Hematopoietic multipotent progenitor cell (in vitro differentiated cells): Measurements from ENCODE around the gene POLR2F. TPM values are rescaled to one million over a fixed set of nuclear protein-coding genes. Genes with fewer than 3 reads are reported as not detected.

ENCODE experiments used
- DNase-seq, 3 donors: peaks; one replicate each; pipeline ENCODE4 v3.0.0-alpha.2; 2011 to 2015; ENCODE audit warnings: low read depth in 2 of 3, low spot score in 2 of 3
- total RNA-seq: library from RNA; depleted of rRNA; stranded (reverse); fragments of >200 nt; gene quantifications from one replicate; pipeline ENCODE4 v1.2.3, GENCODE V29; 2012

The POLR2F gene
- total RNA-seq, 1 donor = 30.7 TPM

DNA sequence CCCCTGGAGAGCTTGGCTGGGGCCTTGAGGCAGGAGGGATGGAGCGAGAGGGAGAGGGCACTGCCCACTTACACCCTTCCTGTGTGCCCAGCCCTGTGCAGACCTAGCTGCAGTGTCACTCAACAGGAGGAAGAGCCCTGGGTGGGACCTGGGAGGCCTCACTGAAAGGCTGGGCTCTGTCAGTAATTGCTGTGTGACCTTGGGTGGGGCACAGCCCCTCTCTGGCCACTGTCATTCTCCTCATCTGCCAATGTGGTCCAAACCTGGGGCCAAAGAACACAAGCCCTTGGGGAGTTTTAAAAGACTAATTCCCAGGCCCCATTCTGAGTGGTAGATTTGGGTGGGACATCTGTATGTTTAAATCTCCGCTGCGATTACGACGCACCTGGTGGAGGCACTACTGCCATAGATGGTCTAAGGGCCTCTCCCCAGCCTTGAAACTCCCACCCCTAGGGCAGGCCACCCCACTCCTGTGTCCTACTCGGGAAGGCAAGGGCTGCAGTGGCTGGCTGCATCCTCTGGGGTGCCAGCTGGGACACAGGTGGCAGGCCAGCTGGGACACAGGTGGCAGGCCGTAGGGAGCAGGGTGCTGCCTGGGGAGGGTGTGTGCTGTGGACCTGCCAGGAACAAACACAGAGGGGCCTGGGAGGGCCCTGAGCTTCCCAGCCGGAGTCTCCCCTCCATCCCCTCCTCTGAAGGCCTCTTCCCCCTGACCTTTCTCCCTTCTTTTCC, 43.2 kb downstream of the POLR2F start:
- DNase-seq = peak in 1 of 3 donors; percentile 22

DNA sequence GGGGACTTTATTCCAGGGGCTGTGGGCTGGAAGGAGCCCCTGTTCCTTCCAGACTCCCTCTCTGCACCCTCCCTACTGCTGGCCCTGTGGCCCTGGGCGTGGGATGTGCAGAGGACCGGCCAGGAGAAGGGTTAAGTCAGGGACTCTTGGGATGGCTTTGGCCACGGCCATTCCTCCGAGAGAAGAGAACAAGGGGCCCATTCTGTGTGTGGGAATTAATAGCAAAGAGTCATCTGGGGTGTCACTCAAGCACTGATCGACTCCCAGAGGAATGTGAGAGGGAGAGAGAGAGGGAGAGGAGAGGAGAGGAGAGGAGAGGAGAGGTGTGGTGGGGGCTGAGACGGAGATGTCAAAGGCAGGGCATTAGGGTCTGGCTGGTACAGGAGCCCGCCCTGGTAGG, 45.0 kb downstream of the POLR2F start:
- DNase-seq = no peak

DNA sequence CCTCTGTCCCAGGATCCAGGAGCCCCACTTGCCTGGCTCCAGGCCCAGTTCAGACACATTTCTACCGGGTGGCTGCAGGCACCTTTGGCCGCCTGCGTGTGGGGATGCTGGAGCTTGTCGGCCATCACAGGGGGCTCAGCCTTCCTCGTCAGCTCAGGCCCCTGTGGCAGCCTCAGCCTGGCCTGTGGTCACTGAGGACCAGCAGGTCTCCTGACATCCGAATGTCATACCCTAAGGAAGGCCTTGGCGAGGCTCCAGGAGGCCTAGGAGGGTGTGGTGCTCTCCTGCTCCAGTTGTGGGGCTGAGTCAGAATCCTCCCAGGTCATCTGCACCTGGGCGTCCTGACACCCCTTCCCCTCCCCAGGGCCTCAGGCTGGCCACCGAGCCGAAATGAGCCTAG, 45.7 kb downstream of the POLR2F start:
- DNase-seq = no peak

DNA sequence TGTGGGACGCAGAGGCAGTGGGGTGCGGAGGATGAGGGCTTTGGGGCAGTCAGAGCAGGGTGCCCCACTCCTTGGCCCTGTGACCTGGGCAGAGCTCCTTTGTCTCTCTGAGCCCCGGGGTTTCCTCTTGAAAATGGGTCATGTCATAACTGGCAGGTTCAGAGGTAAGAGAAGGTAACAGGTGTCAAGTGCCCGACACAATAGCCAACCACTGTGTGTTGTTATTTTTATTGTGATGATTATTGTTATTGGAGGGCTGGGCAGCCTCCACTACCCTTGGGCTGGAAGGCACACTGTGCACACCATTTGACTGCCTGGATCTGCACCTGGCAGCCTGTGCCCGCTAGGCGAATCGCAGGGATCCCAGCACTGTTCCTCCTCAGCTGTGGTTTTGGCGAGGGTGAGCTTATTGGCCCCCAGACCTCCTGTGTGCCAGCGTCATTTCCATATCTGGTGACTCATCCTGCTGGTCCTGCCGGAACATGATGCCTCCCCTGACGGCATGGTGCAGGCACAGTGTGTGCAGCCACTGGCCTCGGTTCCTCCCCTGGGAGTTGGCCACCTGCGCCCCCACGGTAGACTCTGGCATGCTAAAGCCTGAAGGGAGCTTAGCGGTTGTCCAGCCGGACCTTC, 46.3 kb downstream of the POLR2F start:
- DNase-seq = peak in 2 of 3 donors; percentile 73 to 81

DNA sequence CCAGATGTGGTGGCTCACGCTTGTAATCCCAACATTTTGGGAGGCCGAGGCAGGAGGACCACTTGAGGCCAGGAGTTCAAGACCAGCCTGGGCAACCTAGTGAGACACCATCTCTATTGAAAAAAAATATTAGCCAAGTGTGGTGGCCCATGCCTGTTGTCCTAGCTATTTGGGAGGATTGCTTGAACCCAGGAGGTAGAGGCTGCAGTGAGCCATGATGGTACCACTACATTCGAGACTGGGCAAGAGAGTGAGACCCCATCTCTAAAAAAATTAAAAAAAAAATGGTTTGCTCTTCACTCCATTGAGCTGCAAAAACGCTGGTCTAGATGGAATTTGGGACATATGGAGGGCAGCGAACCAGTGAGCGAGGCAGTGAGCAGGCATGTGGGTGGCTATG, 52.4 kb downstream of the POLR2F start:
- no peak for DNase-seq

DNA sequence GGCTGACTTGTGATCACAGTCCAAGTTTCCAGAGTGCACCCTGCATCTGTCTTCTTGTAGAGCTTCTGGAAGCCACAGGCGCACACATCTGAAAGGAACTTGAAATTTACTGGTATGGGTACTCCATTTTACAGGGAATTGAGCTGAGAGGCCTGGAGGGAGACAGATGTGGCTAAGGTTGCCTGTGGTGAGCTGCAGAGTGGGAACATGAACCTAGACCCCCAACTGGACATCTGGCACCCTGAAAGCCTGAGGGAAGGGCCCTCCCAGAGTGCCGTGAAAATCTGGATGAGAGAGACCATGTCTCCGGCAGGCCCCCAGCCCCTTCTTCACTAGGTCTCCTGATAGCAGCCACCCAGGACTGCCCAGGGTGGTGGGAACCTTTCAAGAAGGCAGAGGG, 53.4 kb downstream of the POLR2F start:
- no peak for DNase-seq

DNA sequence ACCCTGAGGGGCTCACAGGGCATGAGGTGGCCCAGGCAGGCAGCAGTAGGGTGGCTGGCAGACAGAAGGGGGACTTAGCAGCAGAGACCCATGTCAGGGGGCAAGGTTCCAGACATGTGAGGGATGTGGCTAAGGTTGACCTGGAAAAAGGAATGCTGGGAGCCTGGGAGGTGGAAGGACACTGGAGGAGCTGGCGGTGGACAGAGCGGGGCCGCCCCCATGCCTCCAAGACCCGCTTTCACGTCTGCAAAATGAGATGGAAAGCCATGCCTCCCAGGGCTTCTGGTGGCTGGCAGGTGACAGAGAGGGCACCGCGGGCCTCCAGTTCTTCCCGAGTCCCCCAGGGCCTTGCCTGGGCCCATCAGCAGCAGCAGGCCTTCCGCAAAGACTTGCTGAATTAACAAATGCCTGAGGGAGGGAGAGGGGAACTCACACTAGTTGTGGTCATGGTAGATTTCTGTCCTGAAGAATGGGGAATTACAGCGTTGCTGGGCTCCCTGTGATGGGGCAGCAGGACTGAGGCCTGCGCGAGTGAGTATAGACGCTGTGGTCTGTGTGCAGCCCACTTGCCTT, 53.9 kb downstream of the POLR2F start:
- DNase-seq = no peak

DNA sequence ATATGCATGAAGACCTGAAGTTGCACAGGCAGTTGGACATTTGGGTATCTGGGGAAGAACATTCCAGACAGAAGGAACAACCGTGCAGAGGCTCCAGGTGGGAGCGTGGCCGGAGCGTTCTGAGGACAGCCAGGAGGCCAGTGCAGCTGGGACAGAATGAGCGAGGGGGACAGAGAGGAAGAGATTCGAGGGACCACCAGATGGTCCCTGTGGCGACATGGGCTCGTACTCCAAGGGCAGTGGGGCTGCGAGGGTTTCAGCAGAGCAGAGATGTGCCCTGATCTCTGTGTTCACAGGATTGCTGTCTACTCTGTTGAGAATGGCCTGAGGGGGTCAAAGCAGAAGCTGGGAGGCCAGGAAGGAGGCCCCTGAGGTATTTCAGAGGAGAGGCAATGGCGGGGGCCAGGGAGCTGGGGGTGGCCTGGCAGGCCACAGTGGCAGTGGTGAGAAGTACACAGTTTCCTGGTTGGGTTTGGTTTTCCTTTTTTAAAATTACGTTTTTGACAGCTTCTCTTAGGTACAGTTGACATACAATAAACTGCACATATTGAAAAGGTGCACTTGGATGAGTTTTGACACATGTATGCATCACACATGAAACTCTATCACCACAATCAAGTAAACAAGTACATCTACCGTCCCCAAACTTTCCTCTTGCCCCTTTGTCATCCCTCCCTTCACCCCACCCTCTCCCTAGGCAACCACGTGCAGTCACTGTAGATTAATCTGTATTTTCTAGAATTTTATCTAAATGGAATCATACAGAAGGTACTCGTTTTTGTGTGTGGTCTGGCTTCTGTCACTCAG, 55.7 kb downstream of the POLR2F start:
- peak in 1 of 3 donors; percentile 40 for DNase-seq

DNA sequence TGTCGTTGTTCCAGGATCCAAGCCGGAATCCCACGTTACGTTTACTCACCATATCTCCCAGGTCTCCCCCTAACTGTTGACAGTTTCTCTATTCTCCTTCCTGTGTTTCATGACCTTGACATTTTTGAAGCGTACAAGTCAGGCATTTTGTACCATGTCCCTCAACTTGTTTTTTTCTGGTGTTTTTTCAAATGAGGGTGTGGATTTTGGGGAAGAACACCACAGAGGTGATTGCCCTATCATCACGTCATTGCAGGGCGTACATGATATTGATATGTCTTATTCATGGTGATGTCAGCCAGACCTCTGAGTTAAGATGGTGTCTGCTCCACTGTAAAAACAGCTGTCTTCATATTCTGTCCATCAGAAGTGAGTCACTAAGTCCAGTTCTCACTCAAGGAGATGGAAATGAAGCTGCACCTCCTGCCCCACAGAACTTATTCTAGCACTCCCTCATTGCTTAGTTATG, 59.1 kb downstream of the POLR2F start:
- no peak for DNase-seq

DNA sequence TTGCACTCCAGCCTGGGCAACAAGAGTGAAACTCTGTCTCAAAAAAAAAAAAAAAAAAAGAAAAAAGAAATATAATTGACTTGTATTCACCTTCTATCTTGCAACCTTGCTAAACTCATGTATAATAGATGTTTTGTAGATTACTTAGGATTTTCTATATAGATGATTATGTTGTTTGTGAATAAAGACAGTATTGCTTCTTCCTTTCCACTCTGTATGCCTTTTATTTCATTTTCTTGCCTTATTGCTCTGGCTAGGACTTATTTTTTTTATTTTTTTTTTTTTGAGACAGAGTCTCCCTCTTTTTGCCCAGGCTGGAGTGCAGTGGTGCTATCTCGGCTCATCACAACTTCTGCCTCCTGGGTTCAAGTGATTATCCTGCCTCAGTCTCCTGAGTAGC, 60.6 kb downstream of the POLR2F start:
- no peak for DNase-seq

DNA sequence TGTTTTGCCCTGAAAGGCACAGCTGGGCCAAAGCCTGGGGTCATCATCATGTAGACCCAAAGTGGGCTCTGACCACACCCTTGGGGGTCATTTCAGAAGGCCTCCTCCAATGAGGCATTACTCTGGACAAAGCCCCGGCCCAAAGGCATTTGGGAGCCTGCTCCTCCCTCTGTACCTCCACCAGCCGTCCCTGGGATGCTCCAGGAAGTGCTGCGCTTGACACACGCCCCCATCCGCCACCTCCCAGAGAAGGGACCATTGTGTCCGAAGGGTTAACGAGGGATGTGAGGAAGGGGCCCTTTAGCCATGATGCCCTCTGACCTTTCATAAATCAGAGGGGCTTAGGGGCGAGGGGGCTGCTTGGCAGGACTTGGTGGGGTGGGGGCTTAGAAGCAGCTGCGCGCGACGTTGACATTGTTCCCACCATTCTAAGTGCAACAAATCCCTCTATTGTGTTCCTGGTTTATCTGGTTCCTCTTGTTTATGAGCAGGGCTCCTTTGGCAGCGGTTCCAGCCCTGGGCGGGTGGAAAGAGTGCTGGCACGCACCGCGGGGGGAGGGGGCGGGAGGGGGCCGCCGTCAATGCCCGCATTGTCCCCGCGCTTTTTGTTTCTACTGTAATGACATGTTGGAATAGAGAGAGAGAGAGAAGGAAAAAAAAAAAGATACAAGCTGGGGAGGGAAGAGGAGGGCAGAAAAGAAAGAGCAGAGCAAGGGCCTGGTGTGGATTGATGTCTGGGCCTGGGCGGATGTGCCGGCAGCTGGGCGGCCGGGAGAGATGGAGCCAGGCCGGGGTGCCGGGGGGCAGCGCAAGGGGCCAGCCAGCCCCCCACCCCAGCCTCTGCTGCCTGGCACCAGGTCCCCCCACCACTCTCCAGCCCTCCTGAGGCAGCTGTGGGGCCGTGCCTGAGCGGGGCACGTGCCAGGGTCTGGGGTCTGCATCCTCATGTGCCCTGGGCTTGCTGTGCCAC, 63.0 kb downstream of the POLR2F start:
- peak in 1 of 3 donors; percentile 24 for DNase-seq

DNA sequence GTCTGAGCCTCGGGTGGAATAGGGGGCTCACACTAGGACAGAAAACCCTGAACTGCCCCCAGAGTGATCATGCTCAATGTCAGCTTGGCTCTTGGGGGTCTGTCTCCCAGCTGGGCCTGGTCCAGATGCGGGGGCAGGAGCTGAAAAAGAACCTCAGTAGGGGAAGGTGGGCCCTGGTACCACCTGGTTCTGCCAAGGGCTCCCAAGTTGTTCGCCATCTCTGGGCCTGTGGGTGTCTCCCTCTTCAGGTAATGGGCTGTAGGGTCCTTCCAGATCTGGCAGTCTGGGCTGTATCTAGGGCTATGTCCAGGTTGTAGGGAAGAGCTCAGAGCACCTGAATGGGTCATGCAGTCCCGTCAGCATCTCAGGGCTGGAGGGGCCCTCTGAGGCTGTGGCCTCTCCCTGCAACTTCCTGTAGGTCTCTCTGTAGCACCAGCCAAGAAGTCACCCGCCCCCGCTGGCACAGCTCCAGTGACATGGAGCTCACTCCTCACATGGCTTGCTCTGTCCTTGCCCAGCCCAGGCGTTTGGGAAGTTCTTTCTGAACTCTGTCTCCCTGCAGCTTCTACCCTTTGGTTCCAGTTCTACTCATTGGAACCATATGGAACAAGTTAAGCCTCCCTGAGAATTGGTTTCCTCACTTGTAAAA, 63.9 kb downstream of the POLR2F start:
- DNase-seq = peak in 1 of 3 donors; percentile 55

DNA sequence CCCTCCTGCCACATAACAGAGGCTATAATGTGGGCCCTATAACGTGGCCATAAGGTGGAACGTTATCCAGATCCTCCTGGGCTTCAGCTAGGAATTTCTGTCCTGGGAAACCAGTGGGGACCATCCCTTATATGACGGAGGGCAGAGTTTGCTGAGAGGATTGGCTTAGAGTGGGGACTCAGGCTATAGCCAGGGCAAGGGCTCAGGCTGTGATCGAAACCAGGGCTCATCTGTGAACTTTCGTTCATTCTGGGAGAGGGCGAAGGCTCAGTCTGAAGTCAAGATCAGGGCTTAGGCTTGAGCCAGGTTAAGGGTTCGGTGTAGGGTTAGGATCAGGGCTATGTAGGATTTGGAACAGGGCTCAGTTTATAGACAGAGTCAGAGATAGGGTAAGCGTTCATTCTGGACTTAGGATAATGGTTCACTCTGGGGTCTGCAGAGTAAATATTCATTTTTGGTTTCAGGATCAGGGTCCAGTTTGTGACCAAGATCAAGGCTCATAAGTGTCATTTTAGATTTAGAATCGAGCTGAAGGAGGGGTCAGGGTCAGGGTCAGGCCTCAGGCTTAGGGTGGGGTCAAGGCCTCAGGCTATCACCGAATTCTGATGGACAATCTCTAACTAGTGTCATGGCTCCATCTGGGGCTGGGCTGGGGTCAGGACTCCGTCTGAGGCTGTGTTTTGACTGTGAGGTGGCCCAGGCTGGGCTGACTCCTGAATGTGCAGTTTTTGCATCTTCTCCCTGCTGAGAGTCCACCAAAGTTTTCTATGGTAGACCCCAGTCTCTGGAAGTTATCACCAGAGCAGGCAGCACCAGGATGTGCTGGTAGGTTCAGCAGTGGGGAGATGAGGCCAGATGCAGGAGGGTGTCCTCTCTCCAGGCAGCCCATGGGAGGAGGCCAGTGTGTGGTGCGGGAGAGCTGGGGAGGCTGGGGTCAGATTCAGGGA, 64.7 kb downstream of the POLR2F start:
- no peak for DNase-seq

Other genes starting within 250 kb of the POLR2F start
- gene GCAT, start 145.8 kb upstream of the POLR2F start, total RNA-seq = 29.9 TPM
- gene GALR3, start 130.3 kb upstream of the POLR2F start, total RNA-seq = under 0.01 TPM
- gene ANKRD54, start 109.4 kb upstream of the POLR2F start, total RNA-seq = 65.2 TPM
- 1,099 TPM for gene EIF3L, start 104.3 kb upstream of the POLR2F start, total RNA-seq
- 38.5 TPM for gene MICALL1, start 47.4 kb upstream of the POLR2F start, total RNA-seq
- under 0.01 TPM for gene C22orf23, start 98 bp upstream of the POLR2F start, total RNA-seq
- gene SOX10, start 30.9 kb downstream of the POLR2F start, total RNA-seq = not detected
- 48.7 TPM for gene PICK1, start 103.7 kb downstream of the POLR2F start, total RNA-seq
- under 0.01 TPM for gene SLC16A8, start 130.5 kb downstream of the POLR2F start, total RNA-seq
- gene BAIAP2L2, start 157.0 kb downstream of the POLR2F start, total RNA-seq = under 0.01 TPM
- 143 TPM for gene PLA2G6, start 228.1 kb downstream of the POLR2F start, total RNA-seq
- 92.4 TPM for gene MAFF, start 248.3 kb downstream of the POLR2F start, total RNA-seq